ENCODE results near the gene ANGPTL8. TPM values are rescaled to one million over a fixed set of nuclear protein-coding genes. Genes with fewer than 3 reads are reported as not detected.

Gene ANGPTL8
- total and polyA plus RNA-seq, 3 donors from 2014 or later = not detected

DNA sequence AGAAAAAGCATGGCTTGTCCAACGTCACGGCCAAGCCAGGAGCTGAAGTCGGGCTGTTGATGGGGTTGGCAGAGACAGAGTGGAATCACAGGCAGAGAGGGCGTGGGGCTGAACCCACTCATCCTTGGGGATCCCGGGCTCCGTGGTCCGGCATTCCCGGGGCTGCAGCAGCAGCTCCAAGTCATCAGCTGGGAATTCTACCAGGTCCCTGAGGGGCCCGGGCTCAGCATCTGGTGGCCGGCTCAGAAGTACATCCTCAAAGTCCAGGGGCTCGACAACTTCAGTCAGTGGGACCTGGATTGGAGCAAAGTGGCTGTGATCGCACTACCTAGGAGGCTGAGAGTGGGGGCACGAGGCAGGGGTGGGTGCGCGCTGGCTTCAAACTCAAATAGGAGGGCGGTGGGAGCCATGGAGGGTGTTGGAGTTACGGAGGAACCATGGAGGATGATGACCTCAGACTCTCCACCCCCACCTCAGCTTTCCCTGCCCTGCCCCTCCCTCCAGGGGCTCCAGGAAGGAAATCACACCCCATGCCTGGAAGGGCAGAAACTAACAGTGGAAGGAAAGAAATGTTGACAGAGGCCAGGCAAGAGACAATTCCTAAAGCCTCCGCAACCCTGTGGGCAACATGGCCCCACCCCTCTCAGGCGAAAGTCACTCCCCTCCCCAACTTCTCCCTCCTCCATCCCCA is 13.4 kb downstream of the ANGPTL8 start:
- WGBS, 2 donors = 86 to 88% methylated on average over 17 to 19 of the region's 19 CpGs
- H3K4me3 ChIP-seq = no peak overlapping the region
- TF ChIP-seq, protein P1, sequence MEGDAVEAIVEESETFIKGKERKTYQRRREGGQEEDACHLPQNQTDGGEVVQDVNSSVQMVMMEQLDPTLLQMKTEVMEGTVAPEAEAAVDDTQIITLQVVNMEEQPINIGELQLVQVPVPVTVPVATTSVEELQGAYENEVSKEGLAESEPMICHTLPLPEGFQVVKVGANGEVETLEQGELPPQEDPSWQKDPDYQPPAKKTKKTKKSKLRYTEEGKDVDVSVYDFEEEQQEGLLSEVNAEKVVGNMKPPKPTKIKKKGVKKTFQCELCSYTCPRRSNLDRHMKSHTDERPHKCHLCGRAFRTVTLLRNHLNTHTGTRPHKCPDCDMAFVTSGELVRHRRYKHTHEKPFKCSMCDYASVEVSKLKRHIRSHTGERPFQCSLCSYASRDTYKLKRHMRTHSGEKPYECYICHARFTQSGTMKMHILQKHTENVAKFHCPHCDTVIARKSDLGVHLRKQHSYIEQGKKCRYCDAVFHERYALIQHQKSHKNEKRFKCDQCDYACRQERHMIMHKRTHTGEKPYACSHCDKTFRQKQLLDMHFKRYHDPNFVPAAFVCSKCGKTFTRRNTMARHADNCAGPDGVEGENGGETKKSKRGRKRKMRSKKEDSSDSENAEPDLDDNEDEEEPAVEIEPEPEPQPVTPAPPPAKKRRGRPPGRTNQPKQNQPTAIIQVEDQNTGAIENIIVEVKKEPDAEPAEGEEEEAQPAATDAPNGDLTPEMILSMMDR (IDR thresholded peaks at IDR 0.05) = no peak
- no peak for TF ChIP-seq POLR2A (IDR thresholded peaks at IDR 0.05)
- DNase-seq = no peak
- H3K27me3 ChIP-seq = no peaks in the 10 kb centered on the region
- no peaks in the 10 kb centered on the region for H3K9me3 ChIP-seq
- H3K4me1 ChIP-seq = peaks cover 13% of the 10 kb centered on the region
- intact Hi-C loops (cut with DNase I; ENCODE audit: low total_unique reads) = no loop called here
- no peaks in the 10 kb centered on the region for H3K36me3 ChIP-seq (ENCODE audit: low read depth, missing control alignments)
- no peak overlapping the region for H3K27ac ChIP-seq

- H3K36me3 ChIP-seq (ENCODE audit: low read depth, missing control alignments) = no peaks in the 10 kb centered on the region
- 82 to 94% methylated on average over 5 of the region's 5 CpGs for WGBS, 2 donors
- TF ChIP-seq POLR2A (IDR thresholded peaks at IDR 0.05) = no peak
- TF ChIP-seq, protein P1 (IDR thresholded peaks at IDR 0.05) = no peak
- intact Hi-C loops (cut with DNase I; ENCODE audit: low total_unique reads) = no loop called here
- H3K4me3 ChIP-seq = no peak overlapping the region
- H3K27ac ChIP-seq = no peak overlapping the region
- no peaks in the 10 kb centered on the region for H3K9me3 ChIP-seq
- H3K4me1 ChIP-seq = peaks cover 10% of the 10 kb centered on the region
- no peaks in the 10 kb centered on the region for H3K27me3 ChIP-seq
- no peak for DNase-seq
These were observed 15.2 kb downstream of the ANGPTL8 start for GRCh38 chr19:11254666-11255065.

DNA sequence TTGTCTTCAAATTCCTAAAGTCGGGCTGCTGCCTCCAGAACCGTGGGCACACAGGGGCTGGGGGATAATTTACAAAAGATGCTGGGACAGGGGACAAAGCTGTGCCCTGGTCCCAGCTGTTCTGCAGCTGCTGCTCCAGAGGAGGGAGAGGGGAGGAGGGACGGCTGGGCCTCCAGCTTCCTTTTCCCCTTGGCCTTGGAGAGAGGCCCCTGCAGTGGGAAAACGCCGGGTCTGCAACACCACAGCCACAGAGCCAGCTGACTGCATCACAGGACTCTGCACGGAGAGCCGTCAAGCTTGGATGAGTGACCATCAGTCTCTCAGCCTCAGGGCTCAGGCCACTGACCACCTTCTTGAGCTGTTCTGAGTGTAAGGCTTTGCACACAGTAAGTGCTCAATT is 16.8 kb downstream of the ANGPTL8 start:
- DNase-seq = peak; percentile 72

GRCh38 chr19:11257846-11258380 is 18.5 kb downstream of the ANGPTL8 start:
- TF ChIP-seq, protein P1 (IDR thresholded peaks at IDR 0.05) = no peak
- no peak for TF ChIP-seq POLR2A (IDR thresholded peaks at IDR 0.05)
- H3K27me3 ChIP-seq = no peaks in the 10 kb centered on the region
- H3K4me1 ChIP-seq = peaks cover 20% of the 10 kb centered on the region
- no peaks in the 10 kb centered on the region for H3K9me3 ChIP-seq
- intact Hi-C loops (cut with DNase I; ENCODE audit: low total_unique reads) = no loop called here
- no peak overlapping the region for H3K4me3 ChIP-seq
- no peak for DNase-seq
- H3K36me3 ChIP-seq (ENCODE audit: low read depth, missing control alignments) = no peaks in the 10 kb centered on the region
- WGBS, 2 donors = 88 to 91% methylated on average over 3 of the region's 3 CpGs
- no peak overlapping the region for H3K27ac ChIP-seq

More for the DNA sequence above, 16.8 kb downstream of the ANGPTL8 start:
- WGBS, 2 donors = 19 to 25% methylated on average over 7 of the region's 7 CpGs
- no peak for TF ChIP-seq POLR2A (IDR thresholded peaks at IDR 0.05)
- TF ChIP-seq, protein P1 (IDR thresholded peaks at IDR 0.05) = no peak
- intact Hi-C loops (cut with DNase I; ENCODE audit: low total_unique reads) = no loop called here
- Histone ChIP-seq H3K36me3 (ENCODE audit: low read depth, missing control alignments) (no peaks in the 10 kb centered on the region), H3K27ac (peak overlapping the region in 1 of 2 donors; percentile 64), H3K4me3 (no peak overlapping the region), H3K4me1 (peaks cover 11% of the 10 kb centered on the region), H3K27me3 (no peaks in the 10 kb centered on the region), H3K9me3 (no peaks in the 10 kb centered on the region)

DNA sequence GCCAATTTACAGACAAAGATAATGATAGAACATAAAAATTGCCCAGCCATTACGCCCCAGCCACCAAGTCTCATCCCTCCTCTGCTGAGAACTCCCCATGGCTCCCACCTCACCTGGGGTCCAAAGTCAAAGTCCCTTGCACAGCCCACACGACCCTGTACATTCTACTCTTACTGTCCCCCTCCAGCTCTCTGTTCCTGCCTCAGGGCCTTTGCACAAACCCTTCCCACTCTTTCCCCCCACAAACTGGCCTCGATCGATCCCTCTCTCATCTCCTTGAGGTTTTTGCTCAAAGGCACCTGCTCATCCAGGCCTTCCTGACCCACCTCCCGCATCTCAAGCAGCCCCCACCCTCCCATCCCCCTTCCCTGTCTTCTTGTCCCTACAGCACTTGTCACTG is 21.6 kb downstream of the ANGPTL8 start:
- no peak for DNase-seq
- no peaks in the 10 kb centered on the region for H3K36me3 ChIP-seq (ENCODE audit: low read depth, missing control alignments)
- no peaks in the 10 kb centered on the region for H3K27me3 ChIP-seq
- H3K27ac ChIP-seq = peak overlapping the region; percentile 82 to 91
- TF ChIP-seq, protein P1 (IDR thresholded peaks at IDR 0.05) = no peak
- TF ChIP-seq POLR2A (IDR thresholded peaks at IDR 0.05) = no peak
- no peak overlapping the region for H3K4me3 ChIP-seq
- H3K9me3 ChIP-seq = no peaks in the 10 kb centered on the region
- peaks cover 9% of the 10 kb centered on the region for H3K4me1 ChIP-seq
- intact Hi-C loops (cut with DNase I; ENCODE audit: low total_unique reads) = no loop called here
- 72 to 79% methylated on average over 5 of the region's 5 CpGs for WGBS, 2 donors
